ENCODE data around the gene BUD13. TPM values are rescaled to one million over a fixed set of nuclear protein-coding genes. Genes with fewer than 3 reads are reported as not detected.

Gene BUD13
- total RNA-seq, 5 donors from 2014 or later (not counting 1 experiment from before 2014, with no cell fraction given): 9.8 to 23.0 (median 20.5) TPM

- Mint-ChIP-seq H3K4me1 (peaks cover 32 to 36% (median 34%) of the 10 kb centered on the region in 3 donors), H3K27ac (peak overlapping the region in 1 of 2 donors; percentile 16), H3K27me3 (peaks cover 0 to 4% of the 10 kb centered on the region in 2 donors), H3K36me3 (peaks cover 8% of the 10 kb centered on the region), H3K4me3 (peak overlapping the region in 2 of 3 donors; percentile 31 to 41), H3K9me3 (no peaks in the 10 kb centered on the region)
- POLR2A ChIA-PET: interaction anchor here (0.7 to 1.5 kb wide), 2 partner anchors 45 to 286 kb away, joined by 3 read pairs; no protein-coding TSS in a partner anchor
- ATAC-seq (replicated peaks in 1 of 4) (peak; percentile 42 to 62 (median 52)), DNase-seq (peak; percentile 16 to 84 (median 68))
- 34% methylated on average over 30 of the region's 31 CpGs for WGBS (ENCODE audit: insufficient coverage)
- Histone ChIP-seq H3K4me1 (ENCODE audit: control insufficient read depth in 1 of 2, extremely low read depth in 1 of 2, insufficient read depth in 2 of 2, low read length in 2 of 2) (peaks cover 9 to 36% of the 10 kb centered on the region in 2 experiments), H3K27me3 (replicated peaks in 1 of 2; ENCODE audit: control insufficient read depth in 2 of 2, extremely low read depth in 1 of 2, insufficient read depth in 2 of 2, low read length in 1 of 2) (peaks cover 0 to 11% of the 10 kb centered on the region in 2 experiments), H3K27ac (ENCODE audit: low read length) (no peak overlapping the region), H3K9me3 (no peaks in the 10 kb centered on the region), H3K36me3 (ENCODE audit: control insufficient read depth in 2 of 2, extremely low read depth in 1 of 2, insufficient read depth in 1 of 2, low read length in 1 of 2) (peaks cover 0 to 6% of the 10 kb centered on the region in 2 donors), H3K4me3 (ENCODE audit: control insufficient read depth in 1 of 2, extremely low read depth in 1 of 2, low read length in 1 of 2) (peak overlapping the region in 1 of 2 donors; percentile 40)
- CTCF ChIA-PET: interaction anchor here (0.5 to 3.0 kb wide), 20 partner anchors 11 to 439 kb away, joined by 3 to 38 read pairs (median 4); partner anchors contain the start of gene SIDT2 (in 1 of the 2)
Measured at GRCh38 chr11:116791002-116791812, 18.4 kb upstream of the BUD13 start.

- H3K9me3 ChIP-seq: no peaks in the 10 kb centered on the region
- ChIA-PET POLR2A (no interaction called here), CTCF (interaction anchor here (0.5 to 3.0 kb wide), 24 partner anchors 9 to 476 kb away, joined by 3 to 38 read pairs (median 4); partner anchors contain the start of gene SIDT2 (in 1 of the 2))
- Mint-ChIP-seq H3K4me1 (peaks cover 37 to 44% (median 42%) of the 10 kb centered on the region in 3 donors), H3K4me3 (peak overlapping the region in 1 of 3 donors; percentile 41), H3K36me3 (peaks cover 16% of the 10 kb centered on the region), H3K27ac (peak overlapping the region in 1 of 2 donors; percentile 16), H3K9me3 (no peaks in the 10 kb centered on the region), H3K27me3 (peaks cover 0 to 4% of the 10 kb centered on the region in 2 donors)
- no peak for ATAC-seq (replicated peaks in 1 of 4)
- H3K27ac ChIP-seq (ENCODE audit: low read length): no peak overlapping the region
- peaks cover 9 to 37% of the 10 kb centered on the region in 2 experiments for H3K4me1 ChIP-seq (ENCODE audit: control insufficient read depth in 1 of 2, extremely low read depth in 1 of 2, insufficient read depth in 2 of 2, low read length in 2 of 2)
- WGBS (ENCODE audit: insufficient coverage): 85% methylated on average over 48 of the region's 53 CpGs
- no peak for DNase-seq
- H3K4me3 ChIP-seq (ENCODE audit: control insufficient read depth in 1 of 2, extremely low read depth in 1 of 2, low read length in 1 of 2): no peak overlapping the region
- H3K27me3 ChIP-seq (replicated peaks in 1 of 2; ENCODE audit: control insufficient read depth in 2 of 2, extremely low read depth in 1 of 2, insufficient read depth in 2 of 2, low read length in 1 of 2): peaks cover 0 to 11% of the 10 kb centered on the region in 2 experiments
- H3K36me3 ChIP-seq (ENCODE audit: control insufficient read depth in 2 of 2, extremely low read depth in 1 of 2, insufficient read depth in 1 of 2, low read length in 1 of 2): peaks cover 0 to 14% of the 10 kb centered on the region in 2 donors
Measured at GRCh38 chr11:116790167-116791001, 17.6 kb upstream of the BUD13 start.

- peaks cover 9 to 37% of the 10 kb centered on the region in 2 experiments for H3K4me1 ChIP-seq (ENCODE audit: control insufficient read depth in 1 of 2, extremely low read depth in 1 of 2, insufficient read depth in 2 of 2, low read length in 2 of 2)
- DNase-seq (no peak), ATAC-seq (replicated peaks in 1 of 4) (no peak)
- H3K27me3 ChIP-seq (replicated peaks in 1 of 2; ENCODE audit: control insufficient read depth in 2 of 2, extremely low read depth in 1 of 2, insufficient read depth in 2 of 2, low read length in 1 of 2): peaks cover 0 to 11% of the 10 kb centered on the region in 2 experiments
- ChIA-PET CTCF (interaction anchor here (0.6 to 1.3 kb wide), 2 partner anchors 34 to 355 kb away, joined by 3 read pairs; partner anchors contain the start of gene PAFAH1B2 (in 1 of the 2)), POLR2A (no interaction called here)
- H3K9me3 Mint-ChIP-seq: no peaks in the 10 kb centered on the region
- H3K4me1 Mint-ChIP-seq: peaks cover 44 to 56% (median 55%) of the 10 kb centered on the region in 3 donors
- no peaks in the 10 kb centered on the region for H3K27me3 Mint-ChIP-seq
- H3K4me3 Mint-ChIP-seq: peak overlapping the region; percentile 82 to 97 (median 93)
- WGBS (ENCODE audit: insufficient coverage): 100% methylated on average over 2 of the region's 4 CpGs
- H3K9me3 ChIP-seq: no peaks in the 10 kb centered on the region
- no peak overlapping the region for H3K27ac ChIP-seq (ENCODE audit: low read length)
- peaks cover 31% of the 10 kb centered on the region for H3K36me3 Mint-ChIP-seq
- no peak overlapping the region for H3K4me3 ChIP-seq (ENCODE audit: control insufficient read depth in 1 of 2, extremely low read depth in 1 of 2, low read length in 1 of 2)
- peaks cover 0 to 28% of the 10 kb centered on the region in 2 donors for H3K36me3 ChIP-seq (ENCODE audit: control insufficient read depth in 2 of 2, extremely low read depth in 1 of 2, insufficient read depth in 1 of 2, low read length in 1 of 2)
- peak overlapping the region in 1 of 2 donors; percentile 6 for H3K27ac Mint-ChIP-seq
Measured at GRCh38 chr11:116788975-116789374, 16.2 kb upstream of the BUD13 start.

DNA sequence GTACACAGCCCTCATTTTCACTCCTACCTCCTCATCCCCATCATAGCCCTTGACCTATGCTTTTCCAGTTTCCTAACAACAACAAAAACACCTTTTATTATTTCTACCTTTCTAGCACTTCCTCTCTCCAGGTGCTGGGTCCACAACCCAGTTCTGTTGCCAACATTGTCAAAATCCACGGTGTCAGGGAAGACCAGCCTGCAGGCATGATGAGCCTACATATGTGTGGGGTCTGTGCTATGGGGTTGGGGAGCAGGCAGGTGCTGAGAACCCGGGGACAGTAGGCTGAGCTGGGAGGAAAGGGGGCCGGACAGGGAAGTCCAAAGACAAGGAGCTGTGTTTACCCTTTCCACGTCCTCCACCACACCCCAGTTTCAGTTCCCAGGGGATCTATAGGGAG lies 15.7 kb upstream of the BUD13 start:
- H3K27me3 Mint-ChIP-seq: no peaks in the 10 kb centered on the region
- ATAC-seq (replicated peaks in 1 of 4) (no peak), DNase-seq (no peak)
- H3K27ac ChIP-seq (ENCODE audit: low read length): peak overlapping the region; percentile 79
- H3K4me3 Mint-ChIP-seq: peak overlapping the region; percentile 82 to 97 (median 93)
- POLR2A ChIA-PET: interaction anchor here (0.6 to 1.8 kb wide), 7 partner anchors 15 to 539 kb away, joined by 3 to 6 read pairs (median 3); partner anchors contain the start of genes PAFAH1B2 (in 2 of the 2) and CEP164 (in 1 of the 2)
- H3K27me3 ChIP-seq (replicated peaks in 1 of 2; ENCODE audit: control insufficient read depth in 2 of 2, extremely low read depth in 1 of 2, insufficient read depth in 2 of 2, low read length in 1 of 2): peaks cover 0 to 11% of the 10 kb centered on the region in 2 experiments
- H3K27ac Mint-ChIP-seq: peak overlapping the region; percentile 94 to 96
- peaks cover 0 to 33% of the 10 kb centered on the region in 2 donors for H3K36me3 ChIP-seq (ENCODE audit: control insufficient read depth in 2 of 2, extremely low read depth in 1 of 2, insufficient read depth in 1 of 2, low read length in 1 of 2)
- peak overlapping the region; percentile 82 to 93 for H3K4me3 ChIP-seq (ENCODE audit: control insufficient read depth in 1 of 2, extremely low read depth in 1 of 2, low read length in 1 of 2)
- H3K4me1 ChIP-seq (ENCODE audit: control insufficient read depth in 1 of 2, extremely low read depth in 1 of 2, insufficient read depth in 2 of 2, low read length in 2 of 2): peaks cover 9 to 37% of the 10 kb centered on the region in 2 experiments
- H3K9me3 ChIP-seq: no peaks in the 10 kb centered on the region
- peaks cover 32% of the 10 kb centered on the region for H3K36me3 Mint-ChIP-seq
- CTCF ChIA-PET: interaction anchor here (0.6 to 2.3 kb wide), 6 partner anchors 25 to 356 kb away, joined by 3 to 14 read pairs (median 4); partner anchors contain the start of gene PAFAH1B2 (in 1 of the 2)
- peaks cover 44 to 56% (median 56%) of the 10 kb centered on the region in 3 donors for H3K4me1 Mint-ChIP-seq
- no peaks in the 10 kb centered on the region for H3K9me3 Mint-ChIP-seq
- whole genome bisulfite sequencing (ENCODE audit: insufficient coverage): no CpG with 5 or more reads among the region's 4 CpGs

DNA sequence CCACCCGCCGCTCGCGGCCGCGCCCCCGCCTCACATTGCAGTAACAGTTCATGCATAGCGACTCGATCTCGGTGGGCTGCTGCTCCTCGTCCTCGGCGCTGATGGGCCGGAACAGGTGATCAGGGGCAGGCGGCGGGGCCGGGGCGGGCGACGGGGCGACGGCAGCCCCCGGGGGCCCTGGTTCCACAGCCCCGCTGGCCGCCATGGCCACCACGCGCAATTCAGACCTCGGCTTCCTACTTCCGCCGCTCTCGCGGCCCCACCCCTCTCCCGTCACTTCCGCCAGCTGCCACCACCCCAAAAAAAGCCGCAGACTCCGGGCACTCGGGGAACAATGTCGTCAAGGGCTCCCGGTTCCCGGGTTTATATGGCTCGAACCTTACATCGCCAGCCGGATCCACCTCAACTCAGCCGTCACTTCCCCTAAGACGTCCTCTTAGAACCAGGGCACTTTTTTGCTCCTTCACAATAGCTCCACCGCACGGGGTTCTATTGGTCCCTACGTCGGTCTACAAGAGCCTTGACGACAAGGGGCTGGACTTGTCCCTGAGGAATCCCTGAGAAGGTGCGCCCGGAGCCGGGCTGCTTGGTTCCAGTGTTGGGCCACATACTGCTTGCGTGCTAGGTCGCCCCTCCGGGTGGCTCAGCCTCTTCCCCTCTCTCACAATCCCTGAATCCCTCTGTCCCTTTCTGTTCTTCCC lies 15.1 kb upstream of the BUD13 start, which contains the start of gene ZPR1:
Gene ZPR1 (minus strand): TSS at position 238 of the 701 bp plus-strand sequence. CDS start 33 bp downstream, at position 205.
- 1% methylated on average over 51 of the region's 56 CpGs for WGBS (ENCODE audit: insufficient coverage)
- ChIA-PET POLR2A (interaction anchor here (0.6 to 2.3 kb wide), 12 partner anchors 12 to 540 kb away, joined by 3 to 9 read pairs (median 4); partner anchors contain the start of genes PAFAH1B2 (in 2 of the 2) and CEP164 (in 1 of the 2)), CTCF (interaction anchor here in 1 of 2 donors (0.7 to 2.3 kb wide), 8 partner anchors 11 to 439 kb away, joined by 3 to 14 read pairs (median 3); partner anchors contain the start of genes BUD13 and PAFAH1B2)
- H3K27ac Mint-ChIP-seq: peak within 1 kb of the TSS; percentile 94 to 96
- H3K4me3 ChIP-seq (ENCODE audit: control insufficient read depth in 1 of 2, extremely low read depth in 1 of 2, low read length in 1 of 2): peak within 1 kb of the TSS; percentile 82 to 93
- ATAC-seq (replicated peaks in 1 of 4) (peak; percentile 89 to 93 (median 90)), DNase-seq (peak; percentile 65 to 91 (median 84))
- peaks cover 9 to 37% of the 10 kb centered on the region in 2 experiments for H3K4me1 ChIP-seq (ENCODE audit: control insufficient read depth in 1 of 2, extremely low read depth in 1 of 2, insufficient read depth in 2 of 2, low read length in 2 of 2)
- H3K27me3 Mint-ChIP-seq: no peaks in the 10 kb centered on the region
- H3K36me3 Mint-ChIP-seq: peaks cover 38% of the 10 kb centered on the region
- H3K9me3 ChIP-seq: no peaks in the 10 kb centered on the region
- H3K27me3 ChIP-seq (replicated peaks in 1 of 2; ENCODE audit: control insufficient read depth in 2 of 2, extremely low read depth in 1 of 2, insufficient read depth in 2 of 2, low read length in 1 of 2): peaks cover 0 to 11% of the 10 kb centered on the region in 2 experiments
- peak within 1 kb of the TSS; percentile 82 to 97 (median 93) for H3K4me3 Mint-ChIP-seq
- H3K36me3 ChIP-seq (ENCODE audit: control insufficient read depth in 2 of 2, extremely low read depth in 1 of 2, insufficient read depth in 1 of 2, low read length in 1 of 2): peaks cover 4 to 39% of the 10 kb centered on the region in 2 donors
- peaks cover 44 to 62% (median 60%) of the 10 kb centered on the region in 3 donors for H3K4me1 Mint-ChIP-seq
- peak within 1 kb of the TSS; percentile 79 for H3K27ac ChIP-seq (ENCODE audit: low read length)
- H3K9me3 Mint-ChIP-seq: no peaks in the 10 kb centered on the region
